Measurements from ENCODE around the gene IGDCC3. TPM values are rescaled to one million over a fixed set of nuclear protein-coding genes. Genes with fewer than 3 reads are reported as not detected.

Gene IGDCC3
- total and polyA plus RNA-seq, 2 donors (not counting 3 experiments of a cell fraction or from before 2014, with no cell fraction given), result 0.03 TPM; not detected in 1

DNA sequence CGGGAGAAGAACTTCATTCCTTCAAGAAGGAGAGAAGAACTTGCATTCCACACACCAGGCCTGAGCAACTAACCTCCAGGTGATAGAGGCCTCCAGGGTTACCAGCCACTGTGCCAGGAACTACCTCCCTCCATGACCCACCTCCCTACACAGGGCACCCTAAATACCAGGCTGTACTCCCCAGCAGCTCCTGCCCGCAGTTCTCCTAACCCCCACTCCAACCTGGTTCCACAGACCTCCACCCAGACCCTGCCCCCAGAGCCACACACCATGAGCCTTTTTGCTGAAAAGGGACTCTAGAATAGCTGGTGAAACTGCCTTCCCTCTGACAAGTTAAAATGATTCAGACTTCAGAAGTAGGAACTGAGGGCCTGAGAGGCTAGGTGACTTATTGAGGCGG is 8.2 kb downstream of the IGDCC3 start:
- Histone ChIP-seq H3K79me2 (ENCODE audit: control insufficient read depth, insufficient read depth, low read length) (no peaks in the 10 kb centered on the region), H3K27me3 (ENCODE audit: control insufficient read depth in 2 of 2, insufficient read depth in 2 of 2, low read length in 2 of 2) (peaks cover 4 to 5% of the 10 kb centered on the region in 2 experiments), H3K9ac (replicated peaks; ENCODE audit: extremely low read depth, insufficient read depth, low read length) (no peak overlapping the region), H4K20me1 (replicated peaks; ENCODE audit: control insufficient read depth, extremely low read depth, insufficient read depth, low read length) (no peaks in the 10 kb centered on the region), H3K36me3 (ENCODE audit: control insufficient read depth in 2 of 2, extremely low read depth in 1 of 2, insufficient read depth in 2 of 2, low read length in 2 of 2) (no peaks in the 10 kb centered on the region), H2AFZ (ENCODE audit: low read depth, low read length) (no peak overlapping the region), H3K27ac (ENCODE audit: insufficient read depth, low read depth, low read length) (no peak overlapping the region), H3K4me3 (replicated peaks in 1 of 3; ENCODE audit: insufficient read depth in 1 of 3, low read depth in 1 of 3, low read length in 3 of 3) (no peak overlapping the region), H3K4me1 (ENCODE audit: control insufficient read depth, extremely low read depth, insufficient read depth, low read length) (no peaks in the 10 kb centered on the region), H3K9me3 (replicated peaks; ENCODE audit: control insufficient read depth, insufficient read depth, low read length) (no peaks in the 10 kb centered on the region), H3K4me2 (ENCODE audit: insufficient read depth, low read length) (no peak overlapping the region), H3K9me1 (replicated peaks; ENCODE audit: control insufficient read depth, extremely low read depth, insufficient read depth, low read length) (no peaks in the 10 kb centered on the region)
- no TSS peak for BruUV-seq (replicated peaks)
- no peak for FAIRE-seq
- TF ChIP-seq POLR2A (IDR thresholded peaks at IDR 0.05; ENCODE audit: low read depth, low read length), result no peak
- no peak for TF ChIP-seq CTCF (IDR thresholded peaks at IDR 0.05; ENCODE audit: extremely low read depth in 1 of 2, insufficient read depth in 1 of 2, low read depth in 1 of 2, low read length in 2 of 2)
- no peak for TF ChIP-seq MYC (IDR thresholded peaks at IDR 0.05; ENCODE audit: low read depth, low read length)
- no peak for TF ChIP-seq JUN (IDR thresholded peaks at IDR 0.05; ENCODE audit: borderline replicate concordance, insufficient read depth, insufficient read length, low read depth)
- no peak for TF ChIP-seq MAX (IDR thresholded peaks at IDR 0.05; ENCODE audit: insufficient read depth, insufficient read length)
- no peak for TF ChIP-seq EZH2 (IDR thresholded peaks at IDR 0.05; ENCODE audit: borderline replicate concordance, low read depth, low read length, severe bottlenecking)
- no peak for TF ChIP-seq POLR2AphosphoS5 (IDR thresholded peaks at IDR 0.05; ENCODE audit: insufficient read depth, low read depth, low read length)
- TF ChIP-seq FOS (IDR thresholded peaks at IDR 0.05; ENCODE audit: borderline replicate concordance, insufficient read depth, low read length), result no peak
- dilution Hi-C loops (cut with MboI; ENCODE audit: extremely low pct_ligation_motif_present, low sequenced_read_pairs), result no loop called here
- ChIA-PET CTCF (interaction anchor here (0.8 to 2.0 kb wide), 2 partner anchors 13 to 31 kb away, joined by 3 to 7 read pairs; no protein-coding TSS in a partner anchor), POLR2A (no interaction called here)
- intact Hi-C loops (cut with micrococcal nuclease), result no loop called here
- no peak for DNase-seq (ENCODE audit: low read depth, low spot score)
